GM06990 (cell line): ENCODE measurements around the gene OSER1.

Experiments used
- DNase-seq: peaks from one replicate; pipeline ENCODE4 v3.0.0-alpha.2; 2011; ENCODE audit not compliant: insufficient read length; ENCODE audit errors: extremely low read depth
- H3K27me3 ChIP-seq: replicated peaks from 2 replicates; pipeline ENCODE4 v1.6.0; 2011; ENCODE audit warnings: low read length; ENCODE audit not compliant: control insufficient read depth, insufficient read depth
- H3K36me3 ChIP-seq: 2 replicates; pipeline ENCODE4 v1.5.1; 2011; ENCODE audit warnings: low read length; ENCODE audit not compliant: control insufficient read depth, insufficient read depth
- H3K4me3 ChIP-seq: replicated peaks from 2 replicates; pipeline ENCODE4 v1.5.1; 2011; ENCODE audit warnings: low read depth, mild to moderate bottlenecking, control low read depth, low read length
- TF ChIP-seq, protein P1 (sequence below): IDR thresholded peaks from 2 replicates; pipeline ENCODE4 v1.5.1; 2011; ENCODE audit warnings: low read length, control low read depth, mild to moderate bottlenecking, inconsistent platforms; ENCODE audit not compliant: insufficient read depth, poor library complexity, severe bottlenecking

The OSER1 gene

GRCh38 chr20:44171775-44172571, 38.6 kb downstream of the OSER1 start:
- Histone ChIP-seq H3K27me3 (peaks cover 2% of the 10 kb centered on the region; the same call in 1 of the 2 replicates), H3K36me3 (no peaks in the 10 kb centered on the region), H3K4me3 (no peak overlapping the region)
- TF ChIP-seq, protein P1, sequence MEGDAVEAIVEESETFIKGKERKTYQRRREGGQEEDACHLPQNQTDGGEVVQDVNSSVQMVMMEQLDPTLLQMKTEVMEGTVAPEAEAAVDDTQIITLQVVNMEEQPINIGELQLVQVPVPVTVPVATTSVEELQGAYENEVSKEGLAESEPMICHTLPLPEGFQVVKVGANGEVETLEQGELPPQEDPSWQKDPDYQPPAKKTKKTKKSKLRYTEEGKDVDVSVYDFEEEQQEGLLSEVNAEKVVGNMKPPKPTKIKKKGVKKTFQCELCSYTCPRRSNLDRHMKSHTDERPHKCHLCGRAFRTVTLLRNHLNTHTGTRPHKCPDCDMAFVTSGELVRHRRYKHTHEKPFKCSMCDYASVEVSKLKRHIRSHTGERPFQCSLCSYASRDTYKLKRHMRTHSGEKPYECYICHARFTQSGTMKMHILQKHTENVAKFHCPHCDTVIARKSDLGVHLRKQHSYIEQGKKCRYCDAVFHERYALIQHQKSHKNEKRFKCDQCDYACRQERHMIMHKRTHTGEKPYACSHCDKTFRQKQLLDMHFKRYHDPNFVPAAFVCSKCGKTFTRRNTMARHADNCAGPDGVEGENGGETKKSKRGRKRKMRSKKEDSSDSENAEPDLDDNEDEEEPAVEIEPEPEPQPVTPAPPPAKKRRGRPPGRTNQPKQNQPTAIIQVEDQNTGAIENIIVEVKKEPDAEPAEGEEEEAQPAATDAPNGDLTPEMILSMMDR: no peak
- no peak for DNase-seq

DNA sequence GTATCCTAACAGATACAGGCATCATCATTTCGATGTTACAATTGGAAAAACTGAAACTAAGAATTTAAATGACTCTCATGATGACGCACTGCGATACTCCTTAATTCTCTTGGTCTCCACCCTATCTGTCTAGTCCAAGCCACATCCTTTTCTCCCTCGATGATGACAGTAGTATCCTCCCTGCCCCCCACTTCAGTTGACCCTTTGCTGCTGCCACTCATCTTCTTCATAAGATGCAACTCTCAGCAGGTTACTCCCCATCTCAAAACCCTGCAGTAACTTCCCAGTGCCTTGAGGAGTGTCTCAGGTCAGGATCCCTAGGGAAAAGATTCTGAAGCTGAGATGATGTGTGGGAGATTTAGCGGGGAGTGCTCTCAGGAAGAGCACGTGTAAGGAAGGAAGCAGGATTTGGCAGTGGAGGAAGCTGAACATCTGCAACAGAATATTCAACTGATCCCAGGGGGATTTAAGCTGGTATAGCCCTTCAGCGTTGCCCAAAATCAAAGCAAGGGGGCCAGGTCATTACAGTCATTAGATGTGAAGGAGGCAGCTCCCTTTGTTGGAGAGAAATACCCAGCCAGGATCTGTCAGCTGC, 39.7 kb downstream of the OSER1 start:
- TF ChIP-seq, protein P1: no peak
- no peak for DNase-seq
- H3K4me3 ChIP-seq: no peak overlapping the region

DNA sequence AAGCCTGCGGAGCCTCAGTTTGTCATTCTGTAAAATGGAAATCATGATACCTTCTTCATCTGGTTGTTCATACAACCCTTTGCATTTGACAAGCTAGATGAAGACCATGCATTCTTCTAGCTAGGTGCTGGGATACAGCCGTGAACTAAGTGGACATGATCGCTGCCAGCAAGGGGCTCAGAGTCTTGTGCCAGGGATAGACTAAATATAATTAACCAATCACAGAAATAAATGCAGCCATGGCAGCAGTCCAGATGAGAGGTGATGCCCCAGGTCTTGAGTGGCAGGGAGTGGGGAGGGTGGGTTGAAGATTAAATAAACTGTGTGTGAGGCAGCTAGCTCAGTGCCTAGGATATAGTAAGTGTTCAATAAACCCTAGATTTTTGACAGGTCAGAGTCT, 42.8 kb downstream of the OSER1 start:
- DNase-seq: no peak
- Histone ChIP-seq H3K27me3 (peaks cover 6% of the 10 kb centered on the region), H3K4me3 (no peak overlapping the region), H3K36me3 (no peaks in the 10 kb centered on the region)
- TF ChIP-seq, protein P1: no peak

More for the DNA sequence above, 39.7 kb downstream of the OSER1 start:
- Histone ChIP-seq H3K27me3 (peaks cover 2% of the 10 kb centered on the region; the same call in 1 of the 2 replicates), H3K36me3 (no peaks in the 10 kb centered on the region)

GRCh38 chr20:44166477-44166876, 44.1 kb downstream of the OSER1 start:
- DNase-seq: no peak
- H3K4me3 ChIP-seq: no peak overlapping the region
- H3K27me3 ChIP-seq: peaks cover 6% of the 10 kb centered on the region
- TF ChIP-seq, protein P1: no peak
- H3K36me3 ChIP-seq: no peaks in the 10 kb centered on the region

- TF ChIP-seq, protein P1: no peak
- no peaks in the 10 kb centered on the region for H3K36me3 ChIP-seq
- H3K4me3 ChIP-seq: no peak overlapping the region
- no peak for DNase-seq
- peaks cover 3% of the 10 kb centered on the region for H3K27me3 ChIP-seq
Measured at GRCh38 chr20:44166008-44166407, 44.6 kb downstream of the OSER1 start.
